ENCODE measurements around the gene ADD2.

Gene ADD2

GRCh38 chr2:70668432-70668831 lies 99.6 kb downstream of the ADD2 start:
- ATAC-seq = no peak
- TF ChIP-seq ESRRG (CRISPR knock-in tag; IDR thresholded peaks at IDR 0.05) (no peak), CREB5 (CRISPR knock-in tag; IDR thresholded peaks at IDR 0.05; ENCODE audit: low read depth) (no peak), PPARA (CRISPR knock-in tag; IDR thresholded peaks at IDR 0.05; ENCODE audit: borderline replicate concordance) (no peak), TCF4 (CRISPR knock-in tag; IDR thresholded peaks at IDR 0.05; ENCODE audit: borderline replicate concordance) (no peak), ZC3H10 (CRISPR knock-in tag; IDR thresholded peaks at IDR 0.05) (no peak), ZNF70 (CRISPR knock-in tag; IDR thresholded peaks at IDR 0.05) (no peak), TSHZ2 (CRISPR knock-in tag; IDR thresholded peaks at IDR 0.05) (no peak), ZFP30 (CRISPR knock-in tag; IDR thresholded peaks at IDR 0.05) (no peak), ARNTL (CRISPR knock-in tag; IDR thresholded peaks at IDR 0.05; ENCODE audit: borderline replicate concordance, low read depth) (no peak), BACH2 (CRISPR knock-in tag; IDR thresholded peaks at IDR 0.05; ENCODE audit: borderline replicate concordance) (no peak), RARB (CRISPR knock-in tag; IDR thresholded peaks at IDR 0.05) (no peak), CSRNP3 (CRISPR knock-in tag; IDR thresholded peaks at IDR 0.05) (no peak), OSR1 (CRISPR knock-in tag; IDR thresholded peaks at IDR 0.05) (no peak), CSDC2 (CRISPR knock-in tag; IDR thresholded peaks at IDR 0.05) (no peak), ZNF8 (CRISPR knock-in tag; IDR thresholded peaks at IDR 0.05) (no peak)
- TF ChIP-seq, protein P1, sequence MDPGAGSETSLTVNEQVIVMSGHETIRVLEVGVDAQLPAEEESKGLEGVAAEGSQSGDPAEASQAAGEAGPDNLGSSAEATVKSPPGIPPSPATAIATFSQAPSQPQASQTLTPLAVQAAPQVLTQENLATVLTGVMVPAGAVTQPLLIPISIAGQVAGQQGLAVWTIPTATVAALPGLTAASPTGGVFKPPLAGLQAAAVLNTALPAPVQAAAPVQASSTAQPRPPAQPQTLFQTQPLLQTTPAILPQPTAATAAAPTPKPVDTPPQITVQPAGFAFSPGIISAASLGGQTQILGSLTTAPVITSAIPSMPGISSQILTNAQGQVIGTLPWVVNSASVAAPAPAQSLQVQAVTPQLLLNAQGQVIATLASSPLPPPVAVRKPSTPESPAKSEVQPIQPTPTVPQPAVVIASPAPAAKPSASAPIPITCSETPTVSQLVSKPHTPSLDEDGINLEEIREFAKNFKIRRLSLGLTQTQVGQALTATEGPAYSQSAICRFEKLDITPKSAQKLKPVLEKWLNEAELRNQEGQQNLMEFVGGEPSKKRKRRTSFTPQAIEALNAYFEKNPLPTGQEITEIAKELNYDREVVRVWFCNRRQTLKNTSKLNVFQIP (CRISPR knock-in tag; IDR thresholded peaks at IDR 0.05; ENCODE audit: borderline replicate concordance, low read depth) = no peak

DNA sequence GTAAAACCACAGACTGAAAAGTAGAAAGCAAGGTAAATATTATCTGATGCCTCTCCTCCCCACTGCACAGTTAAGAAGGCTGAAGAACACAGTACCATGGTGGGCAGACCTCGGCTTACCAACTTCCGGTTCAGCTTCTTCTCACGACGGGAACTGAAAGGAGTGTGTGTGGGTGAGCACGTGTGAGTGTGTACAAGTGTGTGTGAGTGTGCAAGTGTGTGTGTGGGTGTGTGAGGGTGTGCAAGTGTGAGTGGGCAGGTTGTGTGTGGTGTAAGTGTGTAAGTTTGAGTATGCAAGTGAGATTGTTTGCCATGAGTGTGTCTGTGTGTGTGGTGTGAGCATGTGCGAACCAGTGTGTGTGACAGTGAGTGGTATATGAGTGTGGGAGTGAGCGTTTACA lies 103.5 kb downstream of the ADD2 start:
- TF ChIP-seq ZFP30 (CRISPR knock-in tag; IDR thresholded peaks at IDR 0.05) = no peak
- TF ChIP-seq ZC3H10 (CRISPR knock-in tag; IDR thresholded peaks at IDR 0.05) = no peak
- TF ChIP-seq TSHZ2 (CRISPR knock-in tag; IDR thresholded peaks at IDR 0.05) = no peak
- no peak for TF ChIP-seq CSDC2 (CRISPR knock-in tag; IDR thresholded peaks at IDR 0.05)
- TF ChIP-seq ZNF70 (CRISPR knock-in tag; IDR thresholded peaks at IDR 0.05) = no peak
- TF ChIP-seq TOX (CRISPR knock-in tag; IDR thresholded peaks at IDR 0.05; ENCODE audit: borderline replicate concordance) = no peak
- ATAC-seq = no peak

DNA sequence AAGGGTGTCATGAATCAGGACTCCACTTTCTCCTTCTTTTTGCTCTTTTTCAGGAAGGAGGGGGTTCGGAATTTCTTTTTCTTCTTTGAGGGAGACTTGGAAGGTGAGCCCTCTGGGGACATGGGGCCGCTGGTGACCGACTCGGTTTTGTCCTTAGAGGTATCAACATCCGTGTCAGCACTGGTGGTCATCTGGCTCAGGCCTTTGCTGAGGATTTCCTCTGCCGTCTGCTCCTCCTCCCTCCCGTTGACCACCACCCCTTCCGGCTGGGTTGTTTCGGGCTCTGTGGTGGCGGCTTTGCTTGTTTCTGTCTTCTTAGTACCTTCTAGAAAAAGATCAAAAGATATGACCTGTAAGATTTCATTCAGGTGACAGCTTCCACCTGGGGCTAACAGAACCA lies 104.6 kb downstream of the ADD2 start:
- TF ChIP-seq TOX (CRISPR knock-in tag; IDR thresholded peaks at IDR 0.05; ENCODE audit: borderline replicate concordance) (no peak), PPARA (CRISPR knock-in tag; IDR thresholded peaks at IDR 0.05; ENCODE audit: borderline replicate concordance) (no peak), ZC3H10 (CRISPR knock-in tag; IDR thresholded peaks at IDR 0.05) (no peak), OSR1 (CRISPR knock-in tag; IDR thresholded peaks at IDR 0.05) (no peak), ZNF8 (CRISPR knock-in tag; IDR thresholded peaks at IDR 0.05) (no peak), BACH2 (CRISPR knock-in tag; IDR thresholded peaks at IDR 0.05; ENCODE audit: borderline replicate concordance) (no peak), ZNF565 (CRISPR knock-in tag; conservative IDR thresholded peaks at IDR 0.05; ENCODE audit: low read depth) (no peak), CSRNP3 (CRISPR knock-in tag; IDR thresholded peaks at IDR 0.05) (no peak), ZFP30 (CRISPR knock-in tag; IDR thresholded peaks at IDR 0.05) (no peak), ZNF70 (CRISPR knock-in tag; IDR thresholded peaks at IDR 0.05) (no peak)
- no peak for ATAC-seq

All from SK-N-SH treated with all-trans-retinoic acid at 6 μM for 48 hours (cell line).